Measurements from ENCODE around the gene ERAL1.
"Not testable (repeated sequence)": the region's sequence is repeated elsewhere in the genome, so short reads cannot be mapped to it uniquely, and the experiment has no call there.

The ERAL1 gene

DNA sequence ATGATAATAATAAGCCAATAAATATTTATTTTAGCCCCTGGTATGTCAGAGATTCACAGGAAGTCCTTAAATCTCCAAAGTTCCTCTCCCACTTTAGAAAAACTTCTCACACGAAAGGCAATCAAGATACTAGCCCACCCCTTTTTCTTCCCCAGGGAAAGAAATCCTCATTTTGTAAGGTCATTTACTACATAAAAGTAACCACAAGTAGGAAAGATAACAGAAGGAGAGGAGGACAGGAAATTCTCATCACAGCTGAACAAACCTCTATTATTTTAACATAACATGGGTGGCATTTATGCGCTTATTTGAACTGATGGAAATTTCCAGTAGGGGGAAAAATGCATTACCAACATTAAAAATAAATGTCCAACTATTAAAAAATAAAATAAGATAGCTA is 15.6 kb upstream of the ERAL1 start:
- H3K27ac ChIP-seq: no peak overlapping the region
- DNase-seq (ENCODE audit: low spot score): no peak
- TF ChIP-seq, protein P1, sequence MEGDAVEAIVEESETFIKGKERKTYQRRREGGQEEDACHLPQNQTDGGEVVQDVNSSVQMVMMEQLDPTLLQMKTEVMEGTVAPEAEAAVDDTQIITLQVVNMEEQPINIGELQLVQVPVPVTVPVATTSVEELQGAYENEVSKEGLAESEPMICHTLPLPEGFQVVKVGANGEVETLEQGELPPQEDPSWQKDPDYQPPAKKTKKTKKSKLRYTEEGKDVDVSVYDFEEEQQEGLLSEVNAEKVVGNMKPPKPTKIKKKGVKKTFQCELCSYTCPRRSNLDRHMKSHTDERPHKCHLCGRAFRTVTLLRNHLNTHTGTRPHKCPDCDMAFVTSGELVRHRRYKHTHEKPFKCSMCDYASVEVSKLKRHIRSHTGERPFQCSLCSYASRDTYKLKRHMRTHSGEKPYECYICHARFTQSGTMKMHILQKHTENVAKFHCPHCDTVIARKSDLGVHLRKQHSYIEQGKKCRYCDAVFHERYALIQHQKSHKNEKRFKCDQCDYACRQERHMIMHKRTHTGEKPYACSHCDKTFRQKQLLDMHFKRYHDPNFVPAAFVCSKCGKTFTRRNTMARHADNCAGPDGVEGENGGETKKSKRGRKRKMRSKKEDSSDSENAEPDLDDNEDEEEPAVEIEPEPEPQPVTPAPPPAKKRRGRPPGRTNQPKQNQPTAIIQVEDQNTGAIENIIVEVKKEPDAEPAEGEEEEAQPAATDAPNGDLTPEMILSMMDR (IDR thresholded peaks at IDR 0.05): no peak
- H3K4me3 ChIP-seq: no peak overlapping the region

- Histone ChIP-seq H3K27ac (peak overlapping the region; percentile 57 to 93), H3K4me3 (peak overlapping the region; percentile 94)
- TF ChIP-seq, protein P1 (IDR thresholded peaks at IDR 0.05): no peak
- no peak for DNase-seq (ENCODE audit: low spot score)
These were observed 12.9 kb upstream of the ERAL1 start for GRCh38 chr17:28841901-28842281.

DNA sequence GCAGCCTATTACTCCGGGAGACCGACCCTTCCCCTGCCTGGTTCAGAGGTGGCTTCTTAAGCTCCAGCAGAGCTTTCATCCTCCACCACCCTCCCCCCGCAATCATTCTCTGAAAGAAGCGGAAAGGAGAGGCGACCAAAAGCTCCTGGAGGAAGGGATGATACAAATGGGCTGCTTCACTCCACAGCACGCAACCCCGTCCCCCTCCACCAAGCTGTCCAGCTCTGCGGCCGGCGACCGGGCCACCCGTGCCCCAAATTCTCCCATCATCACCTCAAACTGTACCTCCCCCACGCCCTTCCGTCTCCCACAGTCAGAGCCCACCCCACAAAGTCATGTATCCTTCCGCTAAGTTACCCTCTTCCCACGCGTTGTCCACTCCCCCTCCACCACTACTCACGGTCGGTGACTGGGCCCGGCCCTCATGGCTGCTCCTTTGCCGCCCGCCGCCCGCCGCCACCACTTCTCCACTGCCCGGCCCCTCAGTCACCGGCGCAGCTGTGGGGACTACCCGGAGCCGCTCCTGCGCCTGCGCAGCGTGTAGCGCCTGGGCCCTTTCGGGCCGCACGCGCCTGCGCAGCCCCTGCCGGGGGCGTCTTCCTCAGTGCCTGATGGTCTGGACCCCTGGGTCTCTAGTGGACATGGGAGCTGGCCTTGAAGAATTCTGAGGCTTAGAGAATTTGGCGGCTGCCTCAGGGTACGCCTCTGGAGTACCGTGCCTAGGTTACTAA is 12.4 kb upstream of the ERAL1 start, which contains the start of gene FAM222B:
FAM222B (minus strand) TSS at position 509 of the 731 bp plus-strand sequence. CDS start 76,123 bp downstream, outside the sequence.
- peak; percentile 87 for DNase-seq (ENCODE audit: low spot score)
- H3K4me3 ChIP-seq: peak within 1 kb of the TSS; percentile 94
- peak within 1 kb of the TSS; percentile 57 to 93 for H3K27ac ChIP-seq
- TF ChIP-seq, protein P1 (IDR thresholded peaks at IDR 0.05): no peak

GRCh38 chr17:28843816-28844148 is 11.0 kb upstream of the ERAL1 start:
- TF ChIP-seq, protein P1 (IDR thresholded peaks at IDR 0.05): no peak
- Histone ChIP-seq H3K27ac (no peak overlapping the region), H3K4me3 (no peak overlapping the region)
- DNase-seq (ENCODE audit: low spot score): no peak

GRCh38 chr17:28846231-28846630 is 8.6 kb upstream of the ERAL1 start:
- TF ChIP-seq, protein P1 (IDR thresholded peaks at IDR 0.05): no peak
- no peak for DNase-seq (ENCODE audit: low spot score)

DNA sequence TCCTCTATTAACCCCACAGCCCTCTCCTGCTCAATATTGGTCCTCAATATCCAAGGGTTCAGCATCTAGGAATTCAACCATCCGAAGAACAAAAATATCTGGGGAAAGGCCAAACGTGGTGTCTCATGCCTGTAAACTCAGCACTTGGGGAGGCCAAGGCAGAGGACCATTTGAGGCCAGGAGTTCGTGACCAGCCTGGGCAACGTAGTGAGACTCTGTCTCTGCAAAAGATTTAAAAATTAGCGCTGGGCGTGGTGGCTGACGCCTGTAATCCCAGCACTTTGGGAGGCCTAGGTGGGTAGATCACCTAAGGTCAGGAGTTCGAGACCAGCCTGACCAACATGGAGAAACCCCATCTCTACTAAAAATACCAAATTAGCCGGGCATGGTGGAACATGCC is 8.1 kb upstream of the ERAL1 start:
- DNase-seq (ENCODE audit: low spot score); H3K27ac ChIP-seq; H3K4me3 ChIP-seq: not testable (repeated sequence)

More at GRCh38 chr17:28846231-28846630, 8.6 kb upstream of the ERAL1 start:
- no peak overlapping the region for H3K4me3 ChIP-seq
- H3K27ac ChIP-seq: no peak overlapping the region

- H3K4me3 ChIP-seq; H3K27ac ChIP-seq; DNase-seq (ENCODE audit: low spot score): not testable (repeated sequence)
These were observed 6.1 kb upstream of the ERAL1 start for GRCh38 chr17:28848667-28849066.

DNA sequence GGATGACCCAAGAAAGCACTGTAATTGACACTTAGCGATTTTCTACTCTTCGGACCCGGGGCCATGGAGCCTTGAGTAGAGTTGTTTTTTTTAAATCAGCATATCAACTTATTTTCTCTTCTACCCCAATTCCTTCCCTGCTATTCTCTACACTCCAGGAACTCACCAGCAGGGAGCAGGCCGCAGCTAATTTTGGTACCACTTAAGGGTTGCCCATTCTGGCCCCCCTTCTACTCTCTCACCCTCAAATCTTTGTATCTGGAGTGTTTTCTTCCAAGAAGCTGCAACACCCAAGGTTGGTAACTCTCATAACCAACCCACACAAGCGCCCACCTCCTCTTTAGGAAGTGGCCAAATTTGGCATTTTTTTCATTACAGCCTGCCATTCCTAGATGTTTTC is 5.5 kb upstream of the ERAL1 start:
- no peak for DNase-seq (ENCODE audit: low spot score)
- H3K27ac ChIP-seq: no peak overlapping the region
- H3K4me3 ChIP-seq: no peak overlapping the region
- TF ChIP-seq, protein P1 (IDR thresholded peaks at IDR 0.05): no peak

Data from coronary artery (tissue), 2 donors.